ENCODE measurements around the gene MRPL37.

MRPL37 gene

DNA sequence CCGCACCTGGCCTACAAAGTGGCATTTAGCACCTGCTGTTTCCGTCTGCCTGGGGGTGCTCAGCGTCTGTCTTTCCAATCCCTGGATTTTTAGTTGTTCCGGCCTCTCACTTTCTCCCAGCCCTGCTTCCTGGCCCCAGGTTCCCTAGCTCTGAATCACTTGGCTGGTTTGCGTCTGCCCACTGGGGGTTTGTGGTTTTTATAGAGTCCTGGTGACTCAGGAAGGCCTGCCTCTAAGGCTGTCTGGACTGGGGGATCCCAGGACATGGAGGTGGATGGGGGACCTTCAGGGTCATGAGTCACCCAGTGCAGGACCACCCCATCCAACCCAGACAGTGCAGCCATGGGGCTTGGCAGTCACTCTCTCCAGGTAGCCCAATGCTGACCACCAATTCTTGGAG lies 53.5 kb downstream of the MRPL37 start:
- H3K4me2 ChIP-seq = peak overlapping the region; percentile 65 to 96 (median 88)
- H3K9me3 ChIP-seq (replicated peaks in 1 of 11) = no peaks in the 10 kb centered on the region
- H3K4me1 ChIP-seq = peaks cover 16 to 58% (median 38%) of the 10 kb centered on the region in 10 experiments
- peak overlapping the region in 8 of 11 experiments; percentile 53 to 76 (median 66); a peak in 16 of 22 replicates for H3K27ac ChIP-seq
- TF ChIP-seq Cebpa-rat (IDR thresholded peaks at IDR 0.05) = no peak
- peaks cover 9 to 71% (median 23%) of the 10 kb centered on the region in 11 experiments; a peak in 19 of 22 replicates for H4K20me1 ChIP-seq
- H3K4me3 ChIP-seq = peak overlapping the region in 1 of 10 experiments; percentile 9; a peak in 2 of 20 replicates
- peaks cover 33 to 53% (median 40%) of the 10 kb centered on the region in 11 experiments for H3K36me3 ChIP-seq
- H3K27me3 ChIP-seq = no peaks in the 10 kb centered on the region
- peak overlapping the region in 10 of 11 experiments; percentile 1 to 70 (median 36); a peak in 16 of 22 replicates for H3K9ac ChIP-seq

DNA sequence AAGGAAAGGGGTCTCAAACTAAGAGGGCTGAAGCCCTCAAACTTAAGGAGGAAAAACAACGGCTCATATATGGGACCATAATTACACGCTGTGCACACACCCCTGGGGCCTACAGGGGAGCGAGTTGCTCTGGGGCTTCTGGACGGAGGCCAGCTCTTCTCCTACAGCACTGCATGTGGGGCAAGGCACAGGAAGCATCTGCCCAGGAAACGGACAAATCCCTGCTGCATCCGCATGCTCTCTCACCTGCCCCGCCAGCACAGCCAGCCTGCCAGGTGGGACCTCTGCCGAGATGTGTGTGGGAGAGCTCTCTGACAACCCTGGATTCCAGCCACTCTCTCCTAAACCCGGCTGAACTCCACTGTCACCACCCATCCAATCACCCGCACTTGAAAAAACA lies 54.1 kb downstream of the MRPL37 start:
- TF ChIP-seq Cebpa-rat (IDR thresholded peaks at IDR 0.05) = no peak
- Histone ChIP-seq H3K4me3 (peak overlapping the region in 1 of 10 experiments; percentile 9; a peak in 2 of 20 replicates), H3K36me3 (peaks cover 27 to 47% (median 36%) of the 10 kb centered on the region in 11 experiments), H3K27me3 (no peaks in the 10 kb centered on the region), H3K9ac (peak overlapping the region in 10 of 11 experiments; percentile 1 to 70 (median 36); a peak in 16 of 22 replicates), H3K27ac (peak overlapping the region in 8 of 11 experiments; percentile 53 to 76 (median 66); a peak in 16 of 22 replicates), H3K9me3 (replicated peaks in 1 of 11) (no peaks in the 10 kb centered on the region), H3K4me2 (peak overlapping the region; percentile 65 to 96 (median 88)), H3K4me1 (peaks cover 16 to 57% (median 38%) of the 10 kb centered on the region in 10 experiments), H4K20me1 (peaks cover 9 to 74% (median 24%) of the 10 kb centered on the region in 11 experiments; a peak in 19 of 22 replicates)

DNA sequence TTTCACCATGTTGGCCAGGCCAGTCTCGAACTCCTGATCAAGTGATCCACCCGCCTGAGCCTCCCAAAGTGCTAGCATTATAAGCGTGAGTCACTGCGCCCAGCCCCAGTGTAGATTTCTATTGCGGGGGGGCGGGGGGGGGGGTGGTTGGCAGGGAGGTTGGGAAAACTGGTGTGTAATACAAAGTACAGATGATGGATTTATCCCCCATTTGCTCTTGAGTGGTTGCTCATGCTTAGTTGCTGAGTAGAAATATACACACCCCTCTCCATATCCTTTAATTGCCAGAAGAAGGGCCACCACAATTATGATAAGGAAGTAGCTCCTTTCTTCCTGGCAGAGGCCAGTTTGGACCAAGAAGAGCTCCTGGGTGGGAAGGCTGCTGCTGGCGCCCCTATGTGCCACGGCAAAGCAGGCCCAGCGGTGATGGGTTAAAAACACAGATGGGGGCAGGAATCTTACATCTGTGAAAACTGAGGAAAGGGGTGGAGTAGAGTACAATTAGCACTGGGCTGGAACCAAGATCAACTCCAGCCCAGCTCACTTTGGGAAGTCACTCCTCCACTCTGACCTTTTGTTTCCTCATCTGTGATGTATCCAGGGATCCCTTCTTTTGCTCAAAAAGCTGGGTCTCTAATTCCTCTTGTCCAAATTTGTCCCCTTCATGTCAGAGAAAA lies 55.2 kb downstream of the MRPL37 start:
- Histone ChIP-seq H3K9me3 (replicated peaks in 1 of 11) (no peaks in the 10 kb centered on the region), H3K27ac (peak overlapping the region in 2 of 11 experiments; percentile 68 to 69; a peak in 3 of 22 replicates), H4K20me1 (peaks cover 11 to 82% (median 29%) of the 10 kb centered on the region in 11 experiments; a peak in 19 of 22 replicates), H3K27me3 (no peaks in the 10 kb centered on the region), H3K9ac (no peak overlapping the region), H3K4me1 (peaks cover 16 to 52% (median 38%) of the 10 kb centered on the region in 10 experiments), H3K36me3 (peaks cover 18 to 54% (median 34%) of the 10 kb centered on the region in 11 experiments), H3K4me2 (peak overlapping the region in 7 of 11 experiments; percentile 76 to 96 (median 93); a peak in 8 of 22 replicates), H3K4me3 (no peak overlapping the region)
- TF ChIP-seq Cebpa-rat (IDR thresholded peaks at IDR 0.05) = no peak

DNA sequence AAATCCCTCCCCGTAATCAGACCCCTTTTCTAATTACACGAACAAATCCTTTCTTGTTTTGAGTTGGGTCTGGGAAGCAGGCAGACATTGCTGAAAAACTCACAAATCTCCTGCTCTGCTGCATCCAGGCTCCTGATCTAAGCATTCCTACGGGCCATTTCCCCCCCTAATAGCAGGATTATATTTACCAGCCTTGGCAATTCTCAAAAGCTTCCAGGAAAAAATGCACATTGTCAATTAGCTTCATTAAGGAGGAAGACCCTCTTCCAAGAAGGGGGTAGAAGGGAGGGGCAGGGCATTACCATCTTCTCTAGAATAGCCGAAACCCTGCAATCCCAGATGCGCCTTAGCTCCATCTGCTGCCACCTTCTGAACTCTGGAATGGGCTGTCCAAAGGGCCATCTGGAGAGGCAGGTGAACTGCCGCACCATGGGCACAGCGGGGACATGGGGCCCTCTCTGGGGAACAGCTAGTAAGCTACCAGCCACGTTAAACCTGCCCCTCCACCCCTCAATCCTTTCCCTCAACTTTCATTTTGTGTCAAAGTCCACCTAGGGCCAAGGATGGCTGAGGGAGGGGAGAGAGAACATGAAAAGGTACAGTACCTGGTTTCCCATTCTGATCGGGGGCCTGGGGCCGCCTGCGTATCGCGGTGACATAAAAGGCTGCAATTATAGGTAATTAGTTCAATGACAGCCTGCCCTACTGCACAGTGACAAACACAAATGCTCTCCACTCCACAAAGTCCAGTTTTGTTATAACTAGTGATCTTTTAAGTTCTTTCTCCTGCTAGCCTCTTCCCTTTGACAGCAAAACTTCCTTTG lies 56.8 kb downstream of the MRPL37 start:
- no peaks in the 10 kb centered on the region for H3K27me3 ChIP-seq
- peaks cover 18 to 82% (median 40%) of the 10 kb centered on the region in 11 experiments; a peak in 18 of 22 replicates for H4K20me1 ChIP-seq
- no peak overlapping the region for H3K9ac ChIP-seq
- no peak for TF ChIP-seq Cebpa-rat (IDR thresholded peaks at IDR 0.05)
- H3K9me3 ChIP-seq (replicated peaks in 1 of 11) = no peaks in the 10 kb centered on the region
- no peak overlapping the region for H3K4me3 ChIP-seq
- H3K36me3 ChIP-seq = peaks cover 4 to 56% (median 22%) of the 10 kb centered on the region in 11 experiments; a peak in 16 of 22 replicates
- no peak overlapping the region for H3K27ac ChIP-seq
- H3K4me2 ChIP-seq = no peak overlapping the region
- peaks cover 16 to 38% (median 31%) of the 10 kb centered on the region in 10 experiments for H3K4me1 ChIP-seq

DNA sequence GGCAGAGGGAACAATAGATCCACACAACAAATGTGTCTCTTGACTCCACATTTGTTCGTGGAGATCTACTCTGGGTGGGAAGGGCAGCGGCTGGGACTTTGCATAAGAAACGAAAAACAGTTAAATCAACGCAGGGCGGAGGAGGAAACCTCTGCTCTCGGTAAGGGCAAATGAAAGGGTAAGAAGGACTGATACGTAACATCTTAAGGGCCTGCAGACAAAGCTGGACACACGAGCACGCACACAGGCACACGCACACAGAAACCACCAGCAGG lies 57.3 kb downstream of the MRPL37 start:
- no peak overlapping the region for H3K27ac ChIP-seq
- peaks cover 16 to 33% (median 28%) of the 10 kb centered on the region in 10 experiments for H3K4me1 ChIP-seq
- TF ChIP-seq Cebpa-rat (IDR thresholded peaks at IDR 0.05) = no peak
- no peak overlapping the region for H3K9ac ChIP-seq
- no peaks in the 10 kb centered on the region for H3K9me3 ChIP-seq (replicated peaks in 1 of 11)
- no peak overlapping the region for H3K4me2 ChIP-seq
- H3K4me3 ChIP-seq = no peak overlapping the region
- peaks cover 4 to 54% (median 19%) of the 10 kb centered on the region in 11 experiments; a peak in 13 of 22 replicates for H3K36me3 ChIP-seq
- H3K27me3 ChIP-seq = no peaks in the 10 kb centered on the region
- peaks cover 18 to 83% (median 39%) of the 10 kb centered on the region in 11 experiments; a peak in 18 of 22 replicates for H4K20me1 ChIP-seq

DNA sequence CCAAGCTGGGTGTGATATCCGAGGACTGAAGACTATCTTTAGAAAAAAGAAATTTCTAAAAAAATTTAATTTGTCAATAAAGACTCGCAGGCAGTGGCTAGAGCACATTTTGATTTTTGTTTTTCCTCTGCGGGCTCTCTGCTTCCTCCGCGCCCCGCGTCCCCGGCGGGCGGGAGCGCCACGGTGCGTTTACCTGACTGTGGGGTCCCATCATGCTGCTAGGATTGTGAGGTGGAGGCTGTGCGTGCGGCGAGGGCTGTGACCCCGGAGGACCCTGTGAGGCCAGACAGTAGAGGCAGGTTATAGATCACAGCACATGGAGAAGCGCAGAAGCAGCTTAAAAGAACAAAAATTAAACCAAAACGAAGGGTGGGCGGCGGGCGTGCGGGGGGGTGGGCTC lies 57.9 kb downstream of the MRPL37 start:
- H3K4me2 ChIP-seq = no peak overlapping the region
- no peaks in the 10 kb centered on the region for H3K9me3 ChIP-seq (replicated peaks in 1 of 11)
- H3K36me3 ChIP-seq = peaks cover 4 to 58% (median 24%) of the 10 kb centered on the region in 11 experiments; a peak in 13 of 22 replicates
- H3K4me3 ChIP-seq = no peak overlapping the region
- no peak for TF ChIP-seq Cebpa-rat (IDR thresholded peaks at IDR 0.05)
- H3K27me3 ChIP-seq = no peaks in the 10 kb centered on the region
- H3K4me1 ChIP-seq = peaks cover 16 to 27% (median 24%) of the 10 kb centered on the region in 10 experiments
- H3K27ac ChIP-seq = no peak overlapping the region
- no peak overlapping the region for H3K9ac ChIP-seq
- H4K20me1 ChIP-seq = peaks cover 18 to 83% (median 37%) of the 10 kb centered on the region in 11 experiments; a peak in 18 of 22 replicates

DNA sequence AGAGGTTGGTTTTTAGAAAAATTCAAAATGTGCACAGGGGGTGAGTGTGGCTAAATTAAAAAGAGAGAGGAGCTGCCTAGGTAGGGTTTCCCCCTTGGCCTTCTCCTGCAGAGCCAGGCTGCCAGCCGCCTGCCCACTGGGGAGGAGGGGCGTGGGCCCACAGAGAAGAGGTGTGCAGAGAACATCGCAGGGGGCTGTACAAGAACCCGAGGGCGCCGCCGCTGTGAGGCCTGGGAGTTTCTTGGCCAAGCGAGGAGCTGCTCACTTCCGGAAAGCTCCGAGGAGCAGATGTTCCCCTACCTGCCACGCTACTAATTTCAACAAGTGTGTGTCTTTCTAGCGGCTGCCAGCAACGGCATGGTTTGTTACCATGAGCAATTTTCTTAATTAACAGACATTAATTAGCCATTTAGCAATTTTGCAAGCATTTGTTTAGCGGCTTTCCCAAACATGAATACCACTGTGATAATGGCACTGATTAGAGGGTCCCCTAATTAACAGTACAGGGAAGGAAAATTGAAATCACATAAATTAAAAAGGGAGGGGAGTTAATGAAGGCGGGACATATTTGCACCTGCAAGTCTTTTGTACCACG lies 59.7 kb downstream of the MRPL37 start:
- H3K36me3 ChIP-seq = peaks cover 7 to 69% (median 31%) of the 10 kb centered on the region in 11 experiments; a peak in 16 of 22 replicates
- no peak overlapping the region for H3K4me3 ChIP-seq
- H3K9ac ChIP-seq = no peak overlapping the region
- H3K9me3 ChIP-seq (replicated peaks in 1 of 11) = no peaks in the 10 kb centered on the region
- peaks cover 1 to 17% (median 6%) of the 10 kb centered on the region in 10 experiments for H3K4me1 ChIP-seq
- H3K4me2 ChIP-seq = no peak overlapping the region
- TF ChIP-seq Cebpa-rat (IDR thresholded peaks at IDR 0.05) = no peak
- no peaks in the 10 kb centered on the region for H3K27me3 ChIP-seq
- H4K20me1 ChIP-seq = peaks cover 4 to 79% (median 25%) of the 10 kb centered on the region in 11 experiments; a peak in 14 of 22 replicates
- H3K27ac ChIP-seq = no peak overlapping the region

DNA sequence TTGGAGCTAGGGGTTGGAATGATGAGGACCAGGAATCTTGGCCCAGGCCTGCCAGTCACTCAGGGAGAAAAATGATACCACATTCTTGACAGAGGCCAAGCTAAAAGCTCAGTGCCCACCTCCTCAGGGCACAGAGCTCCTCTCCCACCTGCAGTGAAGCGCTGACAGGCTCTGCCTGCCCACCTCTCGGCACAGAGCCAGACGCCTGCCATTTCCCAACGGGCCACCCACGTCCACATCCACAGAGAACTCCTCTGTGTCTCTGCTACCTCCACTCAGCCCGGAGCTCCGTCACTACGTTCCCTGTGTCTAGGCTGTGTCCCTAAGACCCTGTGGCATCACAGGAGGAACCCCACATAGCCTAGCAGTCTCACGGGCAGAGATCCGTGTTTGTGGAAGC lies 60.8 kb downstream of the MRPL37 start:
- Histone ChIP-seq H4K20me1 (peaks cover 4 to 81% (median 29%) of the 10 kb centered on the region in 11 experiments; a peak in 14 of 22 replicates), H3K4me2 (no peak overlapping the region), H3K36me3 (peaks cover 7 to 73% (median 32%) of the 10 kb centered on the region in 11 experiments; a peak in 15 of 22 replicates), H3K27me3 (no peaks in the 10 kb centered on the region), H3K9me3 (replicated peaks in 1 of 11) (no peaks in the 10 kb centered on the region), H3K4me3 (no peak overlapping the region), H3K4me1 (0 out of 20 replicates have a peak, but pooled peaks cover 0 to 9% (median 0%) of the 10 kb centered on the region in 10 experiments), H3K9ac (no peak overlapping the region), H3K27ac (no peak overlapping the region)
- TF ChIP-seq Cebpa-rat (IDR thresholded peaks at IDR 0.05) = no peak
